Left cardiac atrium (tissue), 4 donors: ENCODE measurements around the gene ATAD2B. TPM values are rescaled to one million over a fixed set of nuclear protein-coding genes. Genes with fewer than 3 reads are reported as not detected.
"Not testable (repeated sequence)": the region's sequence is repeated elsewhere in the genome, so short reads cannot be mapped to it uniquely, and the experiment has no call there.

ENCODE experiments used
- ATAC-seq, 2 donors: fragments of 200-7000 bp; cut with Tn5 transposase; one replicate each; pipeline ENCODE4 v1.9.1; 2020; ENCODE audit warnings: mild to moderate bottlenecking in 2 of 2, moderate library complexity in 2 of 2
- DNase-seq: peaks from one replicate; pipeline ENCODE4 v3.0.0-alpha.2; 2020
- intact Hi-C, 2 donors: fragments of 100-400 bp; cut with DNase I; formaldehyde crosslinking; loops; one replicate each; pipeline versions ENCODE4 v1.14.1 to v1.15.1; 2022 to 2023
- long read RNA-seq: library from polyadenylated mRNA; unstranded; transcript quantifications from one replicate; pipeline ENCODE4 v2.0.0, GENCODE V29; 2021
- total RNA-seq, 2 donors: library from RNA; stranded (reverse); fragmentation: NEBNext Ultra II Directional; extraction: Animal tissue kit (Norgen Biotek cat#: 25700); gene quantifications; one replicate each; pipeline ENCODE4 v1.2.1, GENCODE V29; 2021
- donor health status: DM: no; HTN: yes; CAD: no.
- donor health status: DM: no; HTN: yes; CAD: no; lungs with severe emphysema.
- donor health status: DM: yes; HTN: yes; CAD: no.
- donor health status: Dilated cardiomyopathy.

ATAD2B gene
- total RNA-seq: 10 to 100 TPM in 1 of 2 donors, 1 to 10 TPM in 1; 6.5 to 12.1 TPM
- long read RNA-seq, partial matches to known transcripts: 3 of 7 reads
- long read RNA-seq, other reads (novel, unspliced or antisense): 4 of 7 reads

DNA sequence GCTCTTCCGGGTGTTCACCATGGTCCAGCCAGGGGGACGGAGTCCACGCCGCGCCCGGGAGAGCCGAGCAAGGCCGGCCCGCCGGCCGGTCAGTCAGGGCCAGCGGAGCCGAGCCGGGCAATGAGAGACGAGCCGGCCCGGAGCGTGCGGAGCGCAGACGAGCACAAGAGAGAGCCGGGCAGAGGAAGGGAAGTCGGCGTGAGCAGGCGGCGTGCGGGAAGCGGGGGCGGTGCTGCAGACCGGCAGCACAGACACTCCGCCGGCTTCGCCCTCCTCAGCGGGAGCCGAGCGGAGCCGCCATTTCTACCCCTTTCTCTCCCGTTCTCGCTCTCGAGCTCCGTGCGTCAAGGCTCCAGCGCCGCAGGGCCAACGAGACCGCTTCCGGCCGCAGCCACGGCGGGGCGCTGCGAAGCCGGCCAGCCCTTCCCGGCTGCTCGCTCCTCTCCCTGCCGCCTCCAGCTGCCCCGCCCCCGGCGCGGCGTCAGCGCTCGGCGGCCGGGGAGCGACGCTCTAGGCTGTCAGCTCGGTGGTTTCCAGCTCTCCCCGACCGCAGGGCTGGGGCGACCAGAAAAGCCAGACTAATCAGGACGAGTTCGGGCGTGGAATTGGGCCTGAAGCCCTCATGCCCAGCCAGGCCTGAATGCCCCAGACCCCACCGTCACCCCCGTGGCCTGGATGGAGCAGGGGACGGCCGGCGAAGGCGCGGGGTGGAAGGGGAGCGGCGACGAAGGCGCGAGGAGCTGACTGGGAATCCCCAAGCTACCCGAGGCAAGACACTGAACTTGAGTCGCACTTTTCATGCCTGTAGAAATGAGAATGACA, at the start of gene ATAD2B:
Gene ATAD2B, minus strand, starts transcription at position 374 of the 822 bp plus-strand sequence. Its CDS starts 353 bp downstream, at position 21.
- ATAC-seq: peak; percentile 95 to 96
- intact Hi-C loops: loop anchor here in 1 of 2 donors (5.0 kb wide), 2 partner anchors 120 to 155 kb away; partner anchors contain the start of genes FKBP1B, TP53I3 and WDCP
- DNase-seq: peak; percentile 91

DNA sequence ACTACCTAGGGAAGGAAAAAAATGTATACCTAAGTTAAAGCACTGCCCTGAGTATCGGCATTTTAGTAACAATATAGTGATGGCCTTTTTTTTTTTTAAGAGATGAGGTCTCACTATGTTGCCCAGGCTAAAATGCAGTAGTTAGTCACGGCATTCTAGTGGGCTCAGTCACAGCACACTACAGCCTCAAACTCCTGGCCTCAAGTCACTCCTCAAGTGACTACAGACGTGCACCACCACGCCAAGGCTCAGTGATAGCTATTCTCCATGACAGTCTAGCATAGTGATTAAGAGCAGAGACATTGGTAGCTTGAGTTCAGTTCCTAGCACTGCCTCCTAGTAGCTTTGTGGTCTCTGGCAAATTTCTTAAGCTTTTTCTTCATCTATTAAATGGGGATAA, 40.9 kb upstream of the ATAD2B start:
- intact Hi-C loops: no loop called here
- ATAC-seq (no peak), DNase-seq (no peak)

DNA sequence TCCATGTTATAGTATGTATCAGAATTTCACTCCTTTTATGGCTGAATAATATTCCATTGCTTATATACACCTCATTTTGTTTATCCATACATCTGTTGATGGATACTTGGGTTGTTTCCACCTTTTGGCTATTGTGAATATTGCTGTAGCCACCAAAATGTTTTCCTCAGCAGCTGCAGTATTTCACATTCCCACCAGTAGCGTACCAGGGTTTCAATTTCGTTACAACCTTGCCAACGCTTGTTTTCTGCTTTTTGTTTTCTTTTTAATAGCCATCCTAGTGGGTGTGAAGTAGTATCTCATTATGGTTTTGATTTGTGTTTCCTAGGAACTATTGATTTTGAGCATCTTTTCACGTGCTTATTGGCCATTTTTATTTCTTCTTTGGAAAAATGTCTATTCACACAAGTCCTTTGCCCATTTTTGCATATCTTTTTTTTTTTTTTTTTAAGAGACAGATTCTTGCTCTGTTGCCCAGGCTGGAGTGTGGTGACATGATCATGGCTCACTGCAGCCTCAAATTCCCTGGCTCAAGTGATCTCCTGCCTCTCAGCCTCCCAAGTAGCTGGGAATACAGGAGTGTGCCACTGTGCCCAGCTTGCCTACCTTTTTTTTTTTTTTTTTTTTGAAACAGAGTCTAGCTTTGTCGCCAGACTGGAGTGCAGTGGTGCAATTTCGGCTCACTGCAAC, 27.5 kb upstream of the ATAD2B start:
- intact Hi-C loops: no loop called here
- ATAC-seq (peak; percentile 61 to 73), DNase-seq (no peak)

DNA sequence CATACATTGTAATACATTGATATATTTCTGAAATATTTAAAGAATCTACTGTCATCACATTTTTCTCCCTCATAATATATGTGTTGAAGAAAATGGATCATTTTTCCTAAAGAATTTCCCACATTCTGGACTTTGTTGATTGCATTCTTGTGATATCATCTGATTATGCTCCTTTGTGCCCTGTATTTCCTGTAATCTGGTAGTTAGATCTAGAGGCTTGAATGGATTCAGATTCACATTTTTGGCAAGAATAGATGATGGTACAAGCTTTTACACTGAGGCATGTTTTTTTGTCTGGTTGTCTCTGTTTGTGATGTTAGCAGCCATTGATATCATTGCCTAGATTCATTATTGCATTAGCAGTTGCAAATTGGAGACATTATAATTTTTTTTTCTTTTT, 26.7 kb upstream of the ATAD2B start:
- intact Hi-C loops: no loop called here
- ATAC-seq (no peak), DNase-seq (no peak)

DNA sequence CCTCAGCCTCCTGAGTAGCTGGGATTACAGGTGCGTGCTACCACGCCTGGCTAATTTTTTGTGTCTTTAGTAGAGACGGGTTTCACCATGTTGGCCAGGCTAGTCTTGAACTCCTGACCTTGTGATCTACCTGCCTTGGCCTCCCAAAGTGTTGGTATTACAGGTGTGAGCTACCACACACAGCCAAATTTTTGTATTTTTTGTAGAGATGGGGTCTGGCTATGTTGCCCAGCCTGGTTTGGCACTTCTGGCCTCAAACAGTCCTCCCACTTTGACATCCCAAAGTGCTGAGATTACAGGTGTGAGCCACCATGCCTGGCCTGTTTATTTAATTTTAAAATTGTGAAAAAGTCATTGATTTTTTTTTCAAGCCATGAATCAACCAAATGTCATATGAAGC, 25.6 kb upstream of the ATAD2B start:
- DNase-seq, intact Hi-C loops, ATAC-seq: not testable (repeated sequence)

DNA sequence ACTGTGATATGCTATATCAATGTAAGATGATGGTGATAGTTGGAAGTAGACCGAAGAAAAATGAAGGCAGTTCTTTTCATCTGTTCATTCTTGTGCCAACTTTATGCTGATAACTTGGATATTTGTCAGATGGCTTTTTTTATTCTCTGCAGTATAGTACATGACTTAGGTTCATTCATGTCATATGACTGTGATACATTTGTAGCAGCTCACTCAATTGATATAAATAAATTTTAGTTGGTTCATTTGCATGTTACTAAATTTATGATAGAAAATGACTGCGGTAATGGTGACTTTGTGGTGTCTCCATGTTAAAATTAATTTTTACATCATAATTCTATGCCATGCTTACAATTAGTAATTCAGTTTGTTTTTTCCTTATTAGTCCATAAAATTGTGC, 20.4 kb upstream of the ATAD2B start:
- no peak for ATAC-seq
- DNase-seq: no peak
- intact Hi-C loops: no loop called here

DNA sequence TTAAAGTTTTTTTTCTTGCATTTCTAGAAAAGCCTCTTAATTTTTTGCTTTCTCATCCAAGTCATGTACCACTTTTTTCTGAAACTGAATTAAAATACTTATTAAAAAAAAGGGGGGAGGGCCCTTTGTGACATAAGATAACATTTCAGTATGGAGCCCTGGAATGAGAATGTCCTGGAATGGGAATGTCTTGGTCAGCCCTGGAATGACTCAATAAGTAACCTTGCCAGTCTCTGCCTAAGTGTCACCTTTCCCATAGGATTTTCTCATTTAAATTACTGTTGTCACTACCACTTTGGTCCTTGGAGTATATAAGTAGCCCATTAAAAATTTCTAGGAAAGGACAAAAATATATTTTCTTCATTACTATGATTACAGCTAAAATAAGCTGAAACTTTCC, 18.1 kb upstream of the ATAD2B start:
- no peak for DNase-seq
- intact Hi-C loops: no loop called here
- ATAC-seq: no peak

DNA sequence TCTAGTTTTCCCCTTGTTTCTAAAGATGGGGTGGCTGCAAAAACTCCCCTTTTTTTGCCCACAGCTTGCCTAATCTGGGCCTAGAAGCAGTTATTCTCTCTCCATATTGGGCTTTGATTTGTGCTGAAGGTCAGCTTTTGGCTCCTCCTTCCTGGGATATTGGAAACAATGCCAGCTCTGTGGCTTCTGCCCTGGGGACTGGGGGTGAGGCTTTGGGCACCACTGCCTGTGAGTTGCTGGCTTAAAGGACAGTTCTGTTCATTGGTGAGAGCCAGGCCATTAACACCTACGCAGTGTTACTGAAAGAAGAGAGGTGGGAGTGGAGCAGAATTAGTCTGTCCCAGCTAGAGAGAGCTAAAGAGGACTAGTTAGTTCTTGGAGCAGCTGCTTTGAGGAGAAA, 17.6 kb upstream of the ATAD2B start:
- no peak for DNase-seq
- ATAC-seq: peak; percentile 7 to 19
- intact Hi-C loops: no loop called here

DNA sequence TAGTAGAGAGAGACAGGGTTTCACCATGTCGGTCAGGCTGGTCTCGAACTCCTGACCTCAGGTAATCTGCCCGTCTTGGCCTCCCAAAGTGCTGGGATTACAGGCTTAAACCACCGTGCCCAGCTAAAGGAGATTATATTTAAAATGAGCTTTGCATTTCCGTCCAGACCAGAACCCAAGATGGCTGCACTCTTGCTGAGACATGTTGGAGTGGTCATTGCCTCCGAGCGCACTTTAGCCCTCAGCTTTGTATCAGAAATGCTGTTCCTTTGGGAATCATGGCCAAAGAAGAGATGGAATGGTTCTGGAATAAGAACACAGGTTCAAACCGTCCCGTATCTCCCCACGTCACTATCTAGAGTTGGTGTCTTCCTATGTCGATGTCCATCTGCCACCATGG, 16.7 kb upstream of the ATAD2B start:
- DNase-seq: no peak
- ATAC-seq: no peak
- intact Hi-C loops: no loop called here

DNA sequence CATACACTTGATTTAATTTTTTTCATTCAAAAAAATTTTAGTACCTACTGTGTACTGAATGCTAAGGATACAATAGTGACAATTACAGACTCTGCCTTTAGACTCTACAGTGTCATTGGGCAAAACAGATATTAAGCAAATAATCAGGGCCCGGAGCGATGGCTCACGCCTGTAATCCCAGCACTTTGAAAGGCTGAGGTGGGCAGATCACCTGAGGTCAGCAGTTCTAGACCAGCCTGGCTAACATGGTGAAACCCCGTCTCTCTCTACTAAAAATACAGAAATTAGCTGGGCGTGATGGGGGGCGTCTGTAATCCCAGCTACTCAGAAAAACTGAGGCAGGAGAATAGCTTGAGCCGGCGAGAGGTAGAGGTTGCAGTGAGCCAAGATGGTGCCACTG, 14.7 kb upstream of the ATAD2B start:
- intact Hi-C loops: no loop called here

DNA sequence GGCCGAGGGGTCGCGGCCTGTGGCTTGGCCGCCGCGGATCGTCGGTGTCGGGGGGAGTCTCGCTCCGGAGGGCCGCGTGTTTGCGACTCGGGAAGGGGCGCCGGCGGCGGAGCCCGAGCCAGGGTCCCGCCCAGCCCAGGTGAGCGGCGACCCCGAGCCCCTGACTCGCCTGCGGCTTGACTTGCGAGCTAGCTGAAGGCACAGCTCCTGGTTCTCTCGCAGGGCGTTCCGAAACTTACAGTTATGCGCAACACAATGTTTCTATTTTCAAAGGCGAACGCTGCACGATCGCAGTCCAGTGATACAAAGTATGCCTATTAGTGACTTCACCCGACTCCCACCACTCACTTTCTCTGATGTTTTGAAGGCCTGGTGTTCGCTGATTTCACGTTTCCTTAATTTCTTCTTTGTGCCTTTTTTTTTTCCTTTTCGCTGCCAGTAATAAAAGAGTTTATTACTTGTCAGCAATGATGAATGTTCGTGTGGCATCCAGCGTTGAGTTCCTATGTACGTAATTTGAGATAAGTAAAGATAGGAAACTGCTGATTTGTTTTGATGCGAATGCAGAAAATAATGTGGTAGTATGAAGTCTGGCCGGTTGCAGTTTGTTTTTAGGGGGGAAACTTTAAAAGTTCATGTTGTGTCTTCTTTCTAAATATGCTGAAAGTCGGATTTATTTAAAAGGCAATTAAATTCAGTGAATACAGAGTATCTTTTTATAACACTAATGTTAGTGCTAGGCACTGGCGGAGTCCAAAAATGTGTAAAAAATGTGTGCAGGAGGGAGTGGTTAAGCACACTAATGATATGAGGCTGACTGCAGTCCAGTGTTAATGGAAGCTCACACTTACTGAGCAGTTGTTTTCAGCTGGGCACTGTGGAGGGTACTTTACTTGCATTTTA, 14.0 kb upstream of the ATAD2B start:
- no peak for DNase-seq
- intact Hi-C loops: no loop called here
- ATAC-seq: peak; percentile 40 to 44

More for the DNA sequence above, 14.7 kb upstream of the ATAD2B start:
- DNase-seq: no peak
- no peak for ATAC-seq

DNA sequence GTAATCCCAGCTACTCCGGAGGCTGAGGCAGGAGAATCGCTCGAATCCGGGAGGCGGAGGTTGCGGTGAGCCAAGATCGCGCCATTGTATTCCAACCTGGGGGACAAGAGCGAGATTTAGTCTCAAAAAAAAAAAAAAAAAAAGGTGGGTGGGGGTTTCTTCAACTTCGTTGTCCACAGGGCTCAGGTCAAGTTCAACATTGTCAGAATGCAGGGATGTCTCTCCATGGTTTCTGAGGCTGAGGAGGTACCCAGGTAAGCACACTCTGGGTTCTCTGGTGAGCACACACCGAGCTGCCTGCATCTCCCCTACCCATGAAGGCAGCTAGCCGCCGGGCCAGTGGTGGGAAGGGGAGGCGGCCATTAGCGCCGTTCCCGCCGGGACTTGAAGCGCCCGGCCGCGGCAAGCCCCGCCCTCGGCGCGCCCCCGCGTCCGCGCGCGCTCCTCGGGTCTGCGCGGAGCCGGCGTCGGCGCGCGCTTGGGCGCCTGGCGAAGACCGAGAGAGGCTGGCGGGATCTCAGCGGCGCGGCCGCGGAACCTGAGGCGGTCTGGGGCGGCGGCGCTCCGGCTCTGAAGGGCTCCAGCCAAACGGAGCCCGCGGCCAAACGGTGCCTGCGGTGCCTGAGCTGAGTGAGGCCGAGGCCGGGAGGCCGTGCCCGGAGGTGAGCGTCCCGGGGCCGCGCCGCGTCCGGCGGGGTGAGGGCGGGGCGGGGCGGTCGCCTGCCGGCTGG, 13.2 kb upstream of the ATAD2B start, which contains the start of gene UBXN2A:
Gene UBXN2A, plus strand, starts transcription at position 477 of the 731 bp plus-strand sequence. CDS start 17,852 bp downstream, outside the sequence.
- DNase-seq (peak; percentile 78), ATAC-seq (peak; percentile 96 to 97)
- intact Hi-C loops: loop anchor here in 1 of 2 donors (5.0 kb wide), 1 partner anchor 137 kb away; the partner anchor contains the start of gene SF3B6

DNA sequence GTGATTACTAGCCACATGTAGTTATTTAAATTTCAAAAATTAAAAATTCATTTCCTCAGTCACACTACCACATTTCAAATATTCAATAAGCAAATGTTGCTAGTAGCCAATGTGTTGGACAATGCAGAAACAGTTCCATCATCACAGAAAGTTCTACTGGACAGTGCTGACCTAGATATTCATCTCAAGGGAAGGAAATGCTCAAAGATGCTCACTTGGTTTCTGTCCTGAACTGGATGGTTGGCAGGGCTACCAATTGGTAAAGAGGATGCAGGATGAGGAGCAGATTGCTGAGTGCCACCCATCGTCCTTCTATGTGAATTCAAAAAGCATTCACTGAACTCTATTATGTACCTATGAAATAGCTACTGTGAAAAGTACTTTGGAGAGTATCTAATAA, 7.3 kb upstream of the ATAD2B start:
- intact Hi-C loops: no loop called here
- ATAC-seq (no peak), DNase-seq (no peak)

DNA sequence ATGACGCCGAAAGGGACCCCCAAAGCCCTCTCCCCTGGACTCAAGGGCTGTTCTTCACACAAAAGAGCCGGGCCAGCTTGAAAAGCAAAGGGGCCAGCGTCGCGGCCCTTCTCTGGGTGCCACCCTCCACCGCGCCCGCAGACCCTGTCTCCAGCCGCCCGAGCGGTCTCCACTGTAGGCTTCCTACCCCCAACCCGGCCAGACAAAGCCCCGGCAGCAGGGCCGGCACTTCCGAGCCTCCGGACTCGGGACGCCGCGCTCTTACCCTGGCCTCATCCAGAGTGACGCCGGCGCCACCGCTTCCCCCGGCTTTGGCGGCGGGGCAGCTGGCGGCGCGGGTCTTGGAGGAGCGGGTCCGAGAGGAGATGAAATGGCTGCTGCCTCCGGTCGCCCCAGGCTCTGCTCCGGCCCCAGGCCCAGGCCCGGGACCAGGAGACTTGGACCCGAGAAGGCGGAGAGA, 603 bp downstream of the ATAD2B start:
- peak; percentile 51 for DNase-seq
- intact Hi-C loops: loop anchor here in 1 of 2 donors (5.0 kb wide), 2 partner anchors 121 to 156 kb away; partner anchors contain the start of genes FKBP1B, TP53I3 and WDCP
- ATAC-seq: peak; percentile 58 to 65

DNA sequence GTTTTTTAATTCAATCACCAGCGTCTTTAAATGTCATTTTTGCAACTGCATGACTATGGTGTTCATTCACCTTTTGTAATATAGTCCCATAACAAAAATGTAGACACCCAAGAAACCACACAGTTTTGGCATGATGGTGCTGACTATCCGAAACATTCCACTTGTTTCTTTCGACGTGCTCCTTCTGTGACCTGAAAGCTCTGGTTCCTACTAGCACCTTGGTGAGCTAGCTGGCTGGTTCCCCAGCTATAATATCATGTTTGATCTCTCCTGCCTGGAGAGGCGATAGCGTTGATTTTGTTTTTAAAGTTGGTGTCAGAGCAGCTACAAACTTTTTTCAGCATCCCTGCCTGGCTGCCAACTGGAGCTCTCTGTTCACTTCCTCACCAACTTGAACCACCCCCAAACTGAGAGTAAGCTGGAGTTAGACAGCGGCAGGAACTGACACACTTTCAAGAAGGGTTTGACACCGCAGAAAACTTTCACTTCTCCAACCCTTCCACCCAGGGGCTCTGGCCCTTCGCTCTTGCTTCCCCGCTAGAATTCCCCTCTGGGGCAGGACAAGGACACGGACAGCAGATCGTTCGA, 1.1 kb downstream of the ATAD2B start:
- intact Hi-C loops: loop anchor here in 1 of 2 donors (5.0 kb wide), 2 partner anchors 122 to 157 kb away; partner anchors contain the start of genes FKBP1B, TP53I3 and WDCP
- DNase-seq (peak; percentile 37), ATAC-seq (peak; percentile 32 to 63)

DNA sequence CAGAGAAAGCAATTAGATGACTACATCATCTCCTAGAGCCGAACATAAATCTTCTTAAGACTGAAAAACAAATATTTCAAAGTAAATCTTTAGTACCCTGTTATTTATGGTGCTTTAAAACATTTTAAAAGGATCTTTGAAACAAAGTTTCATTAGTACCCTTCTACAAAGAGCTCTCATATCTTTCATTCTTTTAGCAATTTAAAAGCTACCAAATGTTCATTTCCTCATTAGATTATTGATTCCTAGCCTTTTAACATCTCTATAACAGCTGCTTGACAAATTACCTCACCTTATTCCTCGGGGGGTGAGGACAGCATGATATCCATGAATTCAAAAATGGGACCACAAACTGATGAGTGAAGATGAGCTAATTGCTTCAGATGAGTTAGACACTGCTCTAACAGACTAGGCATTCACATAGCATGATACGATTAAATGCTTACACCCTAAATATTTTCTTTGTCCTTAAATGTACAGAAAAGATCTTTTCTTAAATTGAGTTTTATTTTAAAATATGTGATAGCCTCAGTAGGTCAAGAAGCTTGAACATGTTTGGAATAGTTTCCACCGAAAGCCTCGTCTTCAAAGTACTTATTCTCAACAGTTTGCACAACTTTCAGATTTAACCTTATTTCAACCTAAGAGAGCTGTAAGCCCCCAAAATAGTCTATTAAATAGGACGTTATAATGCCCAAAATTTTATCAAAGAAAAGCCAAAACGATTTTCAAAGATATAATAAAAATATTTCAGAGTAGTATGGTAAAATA, 2.1 kb downstream of the ATAD2B start:
- intact Hi-C loops: loop anchor here in 1 of 2 donors (5.0 kb wide), 2 partner anchors 123 to 158 kb away; partner anchors contain the start of genes FKBP1B, TP53I3 and WDCP
- ATAC-seq: no peak
- no peak for DNase-seq
